ENCODE measurements around the gene ZNF304. TPM values are rescaled to one million over a fixed set of nuclear protein-coding genes. Genes with fewer than 3 reads are reported as not detected.

The ZNF304 gene
- total and polyA plus RNA-seq, 8 donors = 1.1 to 4.6 (median 2.5) TPM

DNA sequence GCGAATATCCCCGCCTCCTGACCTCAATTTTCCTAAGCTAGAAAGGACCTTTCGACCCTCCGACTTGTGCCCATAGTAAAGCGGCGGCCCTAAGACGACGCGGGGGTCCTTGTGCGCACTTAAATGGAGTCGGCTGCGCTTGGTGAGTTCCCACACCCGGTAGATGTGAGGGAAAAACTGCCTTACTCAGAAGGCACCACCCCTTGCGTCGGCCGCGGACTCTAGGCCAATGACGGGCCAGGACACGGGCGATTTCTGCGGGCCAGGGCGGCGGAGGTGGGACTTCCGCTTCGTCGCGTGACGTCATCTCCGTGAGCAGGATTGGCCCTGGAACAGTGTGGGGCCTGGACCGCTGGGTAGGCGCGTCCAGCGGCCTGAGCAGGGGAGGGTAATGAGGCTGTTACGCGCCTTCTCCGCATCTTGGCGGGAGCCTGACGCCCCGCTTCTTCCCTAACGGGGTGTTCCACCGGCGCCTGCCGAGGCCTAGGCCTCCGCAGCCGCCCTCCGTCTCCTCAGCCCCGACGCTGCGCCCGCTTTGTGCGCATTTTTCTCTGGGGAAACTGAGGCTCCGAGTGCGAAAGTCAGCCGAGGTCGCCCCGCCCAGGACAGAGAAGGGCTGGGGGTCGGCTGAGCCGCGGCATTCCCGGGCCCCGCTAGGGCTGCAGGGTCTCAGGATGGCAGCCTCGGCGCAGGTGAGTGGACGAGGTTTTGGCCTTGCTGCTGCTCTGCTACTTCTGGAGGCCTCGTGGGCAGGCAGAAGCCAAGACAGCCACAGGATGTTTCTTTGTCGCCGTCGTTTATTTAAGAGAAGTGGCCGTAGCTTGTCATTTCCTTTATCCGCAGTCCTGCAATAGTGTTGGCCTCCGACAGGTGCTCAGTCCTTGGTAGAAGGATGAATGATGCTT is 30.6 kb upstream of the ZNF304 start, which contains the start of gene ZNF543:
ZNF543 (plus strand) TSS at position 293 of the 905 bp plus-strand sequence; CDS start at position 675, 382 bp downstream.
- Histone ChIP-seq H3K27me3 (no peaks in the 10 kb centered on the region), H3K4me1 (no peaks in the 10 kb centered on the region), H3K27ac (peak within 1 kb of the TSS; percentile 47 to 71 (median 58)), H3K9me3 (no peaks in the 10 kb centered on the region), H3K36me3 (peaks cover 0 to 19% (median 0%) of the 10 kb centered on the region in 3 donors), H3K4me3 (peak within 1 kb of the TSS; percentile 64 to 72 (median 68))
- WGBS, 2 donors = 1% methylated on average over 63 to 71 of the region's 71 CpGs
- no peak for TF ChIP-seq CTCF (IDR thresholded peaks at IDR 0.05)
- intact Hi-C loops (cut with DNase I) = no loop called here
- FAIRE-seq (no peak), ATAC-seq (peak; percentile 99 to 100 (median 100)), DNase-seq (peak; percentile 87 to 95 (median 94))

GRCh38 chr19:57321116-57321515 is 30.0 kb upstream of the ZNF304 start:
- TF ChIP-seq CTCF (IDR thresholded peaks at IDR 0.05) = no peak
- H3K4me1 ChIP-seq = no peaks in the 10 kb centered on the region
- intact Hi-C loops (cut with DNase I) = no loop called here
- no peaks in the 10 kb centered on the region for H3K27me3 ChIP-seq
- ATAC-seq (no peak), DNase-seq (no peak), FAIRE-seq (no peak)
- peak overlapping the region; percentile 64 to 72 (median 68) for H3K4me3 ChIP-seq
- no peak overlapping the region for H3K27ac ChIP-seq
- no peaks in the 10 kb centered on the region for H3K9me3 ChIP-seq
- 22 to 23% methylated on average over 8 of the region's 8 CpGs for WGBS, 2 donors
- H3K36me3 ChIP-seq = peaks cover 0 to 26% (median 0%) of the 10 kb centered on the region in 3 donors

DNA sequence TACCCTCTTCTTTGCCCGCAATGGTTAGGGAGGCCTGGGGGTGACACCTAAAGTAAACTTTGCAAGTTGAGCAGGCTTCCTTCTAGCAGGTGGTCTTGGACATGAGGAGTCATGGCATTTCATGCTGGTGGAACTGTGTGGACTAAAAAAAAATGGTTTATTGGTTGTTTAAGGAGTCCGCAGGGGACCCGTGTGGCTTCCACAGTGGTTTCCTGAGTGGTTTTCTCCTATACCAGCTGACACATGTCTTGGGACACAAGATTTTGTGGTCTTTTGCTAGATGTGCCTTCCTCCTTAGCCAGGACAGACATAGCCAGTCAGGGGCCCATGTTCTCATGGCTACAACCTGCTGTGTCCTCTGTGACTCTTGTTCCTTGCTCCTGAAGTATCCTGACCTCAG is 29.3 kb upstream of the ZNF304 start:
- Histone ChIP-seq H3K4me1 (no peaks in the 10 kb centered on the region), H3K27ac (no peak overlapping the region), H3K36me3 (peaks cover 0 to 31% (median 0%) of the 10 kb centered on the region in 3 donors), H3K27me3 (no peaks in the 10 kb centered on the region), H3K4me3 (peak overlapping the region in 2 of 4 donors; percentile 70 to 72), H3K9me3 (no peaks in the 10 kb centered on the region)
- WGBS, 2 donors = 75 to 82% methylated on average over 3 of the region's 3 CpGs
- intact Hi-C loops (cut with DNase I) = no loop called here
- FAIRE-seq = no peak
- no peak for TF ChIP-seq CTCF (IDR thresholded peaks at IDR 0.05)
- no peak for DNase-seq
- no peak for ATAC-seq

DNA sequence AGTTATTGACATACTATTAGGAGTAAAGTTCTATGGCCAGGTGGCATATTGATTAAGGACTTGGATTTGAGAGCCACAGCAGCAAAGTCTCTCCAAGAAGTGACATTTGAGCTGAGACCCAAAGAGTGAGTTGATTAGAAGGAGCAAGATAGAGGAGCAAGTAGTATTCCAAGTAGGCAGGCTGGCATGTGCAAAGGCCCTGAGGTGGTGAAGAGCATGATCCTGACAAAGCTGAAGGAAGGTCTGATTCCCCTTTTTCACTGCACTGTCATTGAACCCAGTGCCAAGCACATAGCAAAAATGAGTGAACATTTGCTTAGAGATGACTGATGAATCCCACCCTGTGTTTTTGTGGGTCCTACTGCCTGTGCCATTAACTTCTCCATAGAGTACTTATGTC is 26.1 kb upstream of the ZNF304 start:
- peaks cover 0 to 54% (median 15%) of the 10 kb centered on the region in 3 donors for H3K36me3 ChIP-seq
- FAIRE-seq (no peak), DNase-seq (no peak), ATAC-seq (no peak)
- no peak for TF ChIP-seq CTCF (IDR thresholded peaks at IDR 0.05)
- H3K9me3 ChIP-seq = no peaks in the 10 kb centered on the region
- no peak overlapping the region for H3K4me3 ChIP-seq
- no peaks in the 10 kb centered on the region for H3K4me1 ChIP-seq
- H3K27me3 ChIP-seq = no peaks in the 10 kb centered on the region
- H3K27ac ChIP-seq = no peak overlapping the region
- intact Hi-C loops (cut with DNase I) = no loop called here

DNA sequence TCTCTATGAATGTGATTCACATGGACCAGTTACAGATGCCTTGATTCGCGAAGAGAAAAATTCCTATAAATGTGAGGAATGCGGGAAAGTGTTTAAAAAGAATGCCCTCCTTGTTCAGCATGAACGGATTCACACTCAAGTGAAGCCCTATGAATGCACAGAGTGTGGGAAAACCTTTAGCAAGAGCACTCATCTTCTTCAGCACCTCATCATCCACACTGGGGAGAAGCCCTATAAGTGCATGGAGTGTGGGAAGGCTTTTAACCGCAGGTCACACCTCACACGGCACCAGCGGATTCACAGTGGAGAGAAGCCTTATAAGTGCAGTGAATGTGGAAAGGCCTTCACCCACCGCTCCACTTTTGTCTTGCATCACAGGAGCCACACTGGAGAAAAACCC is 23.1 kb upstream of the ZNF304 start:
- no peaks in the 10 kb centered on the region for H3K9me3 ChIP-seq
- WGBS, 2 donors = 94 to 97% methylated on average over 8 of the region's 8 CpGs

More for the DNA sequence above, 23.1 kb upstream of the ZNF304 start:
- Histone ChIP-seq H3K4me3 (no peak overlapping the region), H3K4me1 (no peaks in the 10 kb centered on the region), H3K36me3 (peaks cover 0 to 54% (median 15%) of the 10 kb centered on the region in 3 donors), H3K27me3 (no peaks in the 10 kb centered on the region), H3K27ac (no peak overlapping the region)
- FAIRE-seq = no peak
- no peak for ATAC-seq
- TF ChIP-seq CTCF (IDR thresholded peaks at IDR 0.05) = no peak
- no peak for DNase-seq
- intact Hi-C loops (cut with DNase I) = no loop called here

All from pancreas (tissue), 10 donors.